Measurements from ENCODE around the gene TWIST2. TPM values are rescaled to one million over a fixed set of nuclear protein-coding genes. Genes with fewer than 3 reads are reported as not detected.

The TWIST2 gene
- total and polyA plus RNA-seq, 9 of the 15 experiments (the other 6 are each of a cell fraction or from before 2014, with no cell fraction given), result not detected

- POLR2A ChIA-PET, result no interaction called here
- no peak overlapping the region for H3K27ac ChIP-seq (ENCODE audit: extremely low read depth, low read depth, low read length)
- CTCF ChIA-PET (ENCODE audit: low intra/inter-chr PET ratio), result no interaction called here
Measured at GRCh38 chr2:238862701-238863100, 14.8 kb downstream of the TWIST2 start.

More at GRCh38 chr2:238862701-238863100, 14.8 kb downstream of the TWIST2 start:
- Histone ChIP-seq H3K27me3 (ENCODE audit: control insufficient read depth in 2 of 2, insufficient read depth in 2 of 2, low read length in 2 of 2) (peaks cover 0 to 63% of the 10 kb centered on the region in 2 experiments; a peak in 3 of 5 replicates), H3K4me1 (replicated peaks in 1 of 2; ENCODE audit: control insufficient read depth in 2 of 2, insufficient read depth in 2 of 2, low read length in 2 of 2) (no peaks in the 10 kb centered on the region), H3K4me3 (no peak overlapping the region), H3K9ac (ENCODE audit: insufficient read depth in 1 of 2, low read depth in 2 of 2, low read length in 2 of 2) (no peak overlapping the region), H3K36me3 (ENCODE audit: control insufficient read depth, insufficient read depth, low read length) (no peaks in the 10 kb centered on the region), H3K79me2 (ENCODE audit: control insufficient read depth, insufficient read depth, low read length) (no peaks in the 10 kb centered on the region), H3K9me3 (replicated peaks; ENCODE audit: control insufficient read depth, insufficient read depth, low read depth, low read length) (no peaks in the 10 kb centered on the region), H3K9me1 (ENCODE audit: control insufficient read depth, insufficient read depth, low read length) (no peaks in the 10 kb centered on the region), H2AFZ (ENCODE audit: low read depth, low read length) (no peak overlapping the region), H4K20me1 (replicated peaks; ENCODE audit: control insufficient read depth, insufficient read depth, low read length) (no peaks in the 10 kb centered on the region), H3K4me2 (ENCODE audit: insufficient read depth, low read length) (no peak overlapping the region)
- in situ Hi-C loops (cut with MboI) (no loop called here), intact Hi-C loops (cut with micrococcal nuclease) (no loop called here)
- BruUV-seq (replicated peaks), result no TSS peak
- ATAC-seq, result no peak
- FAIRE-seq, result no peak
- TF ChIP-seq MIER1 (IDR thresholded peaks at IDR 0.05; ENCODE audit: low read depth) (no peak), CBX5 (IDR thresholded peaks at IDR 0.05; ENCODE audit: borderline replicate concordance, low read depth) (no peak), SPI1 (IDR thresholded peaks at IDR 0.05; ENCODE audit: borderline replicate concordance, low read depth, low read length) (no peak), FOXK1 (CRISPR knock-in tag; IDR thresholded peaks at IDR 0.05; ENCODE audit: borderline replicate concordance) (no peak), ZNF431 (CRISPR knock-in tag; IDR thresholded peaks at IDR 0.05) (no peak), ARID2 (IDR thresholded peaks at IDR 0.05) (no peak), THAP7 (CRISPR knock-in tag; IDR thresholded peaks at IDR 0.05) (no peak), ZKSCAN3 (CRISPR knock-in tag; IDR thresholded peaks at IDR 0.05) (no peak), PHB2 (IDR thresholded peaks at IDR 0.05; ENCODE audit: low read depth) (no peak), ZNF668 (CRISPR knock-in tag; IDR thresholded peaks at IDR 0.05) (no peak), TBL1XR1 (IDR thresholded peaks at IDR 0.05; ENCODE audit: low read length in 2 of 2) (no peak), HLTF (IDR thresholded peaks at IDR 0.05) (no peak), ATF3 (IDR thresholded peaks at IDR 0.05) (no peak), ATF3 (CRISPR knock-in tag; conservative IDR thresholded peaks at IDR 0.05) (no peak), RBM14 (IDR thresholded peaks at IDR 0.05; ENCODE audit: borderline replicate concordance, insufficient read depth, low read depth, low read length) (no peak), DNMT1 (IDR thresholded peaks at IDR 0.05) (no peak)
- DNase-seq (ENCODE audit: extremely low read depth in 1 of 4, low spot score in 3 of 4), result no peak
- WGBS (ENCODE audit: insufficient coverage, low coverage, missing lambda C conversion rate), result 0% methylated on average over 5 of the region's 5 CpGs

All from K562 (cell line).